COLO668 (cell line): ENCODE data around the gene SUN1.

Source experiments
- DNase-seq: peaks from one replicate; lab custom pipeline; 2025; ENCODE audit not compliant: unreplicated experiment; lab: John Stamatoyannopoulos, UW

SUN1 gene

DNA sequence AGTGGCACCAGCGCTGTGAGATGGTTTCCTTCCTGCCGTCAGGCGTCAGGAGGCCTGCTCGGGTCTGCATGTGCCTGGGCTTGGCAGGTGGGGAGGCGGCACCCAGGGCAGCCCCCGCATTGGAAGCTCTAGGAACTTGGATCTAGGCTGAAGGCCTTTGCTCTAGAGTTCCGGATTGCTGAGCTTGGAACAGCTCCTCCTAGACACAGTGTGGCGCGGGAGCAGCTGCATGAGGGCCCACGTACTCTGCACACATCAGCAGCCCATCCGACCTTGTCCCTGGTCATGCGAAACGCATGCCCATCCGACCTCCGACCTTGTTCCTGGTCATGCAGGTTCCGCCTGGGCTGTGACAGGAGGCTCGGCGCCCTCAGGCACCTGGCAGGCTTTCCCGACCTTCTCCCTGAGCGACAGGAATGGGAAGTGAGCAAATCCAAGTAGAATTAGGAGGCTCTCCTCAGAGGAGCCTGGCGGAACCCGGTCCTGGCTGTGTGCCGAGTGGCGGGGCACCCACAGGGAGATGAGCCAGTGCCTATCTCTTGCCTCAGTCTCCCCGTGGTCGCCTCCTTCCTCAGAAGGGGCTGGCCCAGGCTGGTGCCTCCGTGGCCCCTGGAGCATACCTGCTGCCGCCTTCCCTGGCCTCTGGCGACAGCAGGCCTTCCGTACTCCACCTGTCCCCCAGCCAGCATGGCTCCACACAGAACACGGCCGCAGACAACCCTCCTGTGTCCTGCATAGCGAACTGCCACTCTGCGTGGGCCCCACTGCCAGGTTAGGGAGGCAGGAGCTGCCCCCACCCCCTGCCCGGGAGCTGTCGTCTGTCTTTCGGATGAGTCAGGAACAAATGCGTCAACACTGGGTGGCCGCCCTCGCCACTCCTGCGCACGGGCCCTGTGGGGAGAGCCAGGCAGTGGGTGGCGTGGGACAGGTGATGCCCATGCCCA is 56.1 kb downstream of the SUN1 start:
- DNase-seq, result no peak

DNA sequence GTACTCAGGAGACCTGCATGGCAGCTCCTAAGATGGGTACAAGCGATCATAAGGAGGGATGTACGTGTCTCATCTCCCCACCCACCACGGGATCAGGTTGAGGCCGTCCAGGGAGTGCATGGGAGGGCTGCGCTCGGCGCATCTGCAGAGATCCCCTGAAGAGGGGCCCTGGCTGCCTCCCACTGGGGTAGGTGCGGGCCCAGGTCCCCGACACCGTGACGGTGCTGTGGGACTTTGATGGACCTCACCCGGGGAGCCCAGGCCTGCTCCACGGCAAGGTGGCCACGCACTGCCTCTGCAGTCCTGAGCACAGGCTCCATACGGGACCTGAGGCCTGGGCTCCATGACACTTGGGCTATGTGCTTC is 56.7 kb downstream of the SUN1 start:
- no peak for DNase-seq

DNA sequence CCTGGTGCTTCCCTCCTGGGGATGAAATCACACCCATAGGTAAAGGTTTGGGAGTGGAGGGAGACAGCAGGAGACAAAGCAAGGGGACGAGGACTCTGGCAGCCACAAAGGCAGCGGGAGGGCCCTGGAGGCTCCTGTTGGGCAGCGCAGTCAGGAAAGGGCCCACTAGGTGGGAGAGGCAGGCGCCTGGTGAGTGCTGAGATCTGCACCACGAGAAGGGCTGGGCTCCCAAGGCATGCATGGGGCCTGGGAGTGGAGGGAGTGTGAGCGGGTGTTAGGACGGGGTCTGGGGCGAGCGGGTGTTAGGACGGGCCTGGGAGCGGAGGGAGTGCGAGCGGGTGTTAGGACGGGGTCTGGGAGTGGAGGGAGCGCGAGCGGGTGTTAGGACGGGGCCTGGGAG is 57.1 kb downstream of the SUN1 start:
- DNase-seq, result no peak

DNA sequence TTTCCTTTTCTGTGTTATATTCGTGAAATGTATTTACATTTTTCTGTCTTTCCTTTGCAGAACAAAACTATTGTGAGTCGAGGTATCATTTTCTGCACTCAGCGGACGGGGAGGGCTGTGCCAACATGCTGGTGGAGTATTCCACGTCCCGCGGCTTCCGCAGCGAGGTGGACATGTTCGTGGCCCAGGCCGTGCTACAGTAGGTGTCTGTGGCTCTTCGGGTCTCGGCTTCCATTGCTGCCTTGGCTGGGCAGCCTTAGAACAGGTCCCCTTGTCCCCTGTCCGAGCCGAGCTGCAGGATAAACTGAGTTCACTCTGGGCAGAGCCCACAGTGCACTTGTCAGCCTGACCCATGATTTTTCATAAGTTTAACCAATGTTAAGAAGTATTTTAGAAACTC is 58.6 kb downstream of the SUN1 start:
- DNase-seq, result no peak

DNA sequence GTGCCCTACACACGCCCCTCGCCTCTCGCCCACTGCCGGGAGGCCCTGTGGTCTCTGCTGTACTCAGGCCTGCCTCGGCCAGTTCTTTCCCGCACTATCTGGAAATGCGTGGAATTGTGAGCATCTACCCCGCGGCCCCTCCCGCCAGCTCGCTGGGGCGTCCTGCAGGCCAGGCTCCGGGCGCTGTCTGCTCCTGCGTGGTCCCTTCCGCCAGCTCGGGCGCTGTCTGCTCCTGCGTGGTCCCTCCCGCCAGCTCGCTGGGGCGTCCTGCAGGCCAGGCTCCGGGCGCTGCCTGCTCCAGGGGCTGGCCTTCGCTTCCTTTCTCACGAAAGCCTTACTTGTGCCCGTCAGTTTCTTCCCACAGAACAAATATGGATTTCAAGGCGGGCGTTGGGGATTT is 59.0 kb downstream of the SUN1 start:
- DNase-seq, result no peak

DNA sequence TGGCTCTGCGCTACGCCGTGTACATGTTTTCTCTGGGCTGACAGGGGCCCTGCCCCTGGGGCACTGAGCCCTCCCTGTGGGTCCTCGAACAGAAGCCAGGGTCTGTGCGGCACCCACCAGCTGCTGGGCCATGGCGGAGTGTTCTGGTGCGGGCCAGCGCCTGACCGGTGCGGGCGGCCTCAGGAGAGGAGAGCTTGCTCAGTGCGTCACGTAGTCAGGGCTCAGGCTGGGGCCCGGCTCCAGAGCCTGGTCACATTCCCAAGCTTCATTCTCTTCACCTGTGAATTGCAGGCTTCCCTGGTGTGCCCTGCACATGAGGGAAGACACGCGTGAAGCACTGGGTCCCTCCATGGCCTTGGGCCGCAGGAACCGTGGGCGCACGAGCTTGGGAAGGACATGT is 59.5 kb downstream of the SUN1 start:
- no peak for DNase-seq

DNA sequence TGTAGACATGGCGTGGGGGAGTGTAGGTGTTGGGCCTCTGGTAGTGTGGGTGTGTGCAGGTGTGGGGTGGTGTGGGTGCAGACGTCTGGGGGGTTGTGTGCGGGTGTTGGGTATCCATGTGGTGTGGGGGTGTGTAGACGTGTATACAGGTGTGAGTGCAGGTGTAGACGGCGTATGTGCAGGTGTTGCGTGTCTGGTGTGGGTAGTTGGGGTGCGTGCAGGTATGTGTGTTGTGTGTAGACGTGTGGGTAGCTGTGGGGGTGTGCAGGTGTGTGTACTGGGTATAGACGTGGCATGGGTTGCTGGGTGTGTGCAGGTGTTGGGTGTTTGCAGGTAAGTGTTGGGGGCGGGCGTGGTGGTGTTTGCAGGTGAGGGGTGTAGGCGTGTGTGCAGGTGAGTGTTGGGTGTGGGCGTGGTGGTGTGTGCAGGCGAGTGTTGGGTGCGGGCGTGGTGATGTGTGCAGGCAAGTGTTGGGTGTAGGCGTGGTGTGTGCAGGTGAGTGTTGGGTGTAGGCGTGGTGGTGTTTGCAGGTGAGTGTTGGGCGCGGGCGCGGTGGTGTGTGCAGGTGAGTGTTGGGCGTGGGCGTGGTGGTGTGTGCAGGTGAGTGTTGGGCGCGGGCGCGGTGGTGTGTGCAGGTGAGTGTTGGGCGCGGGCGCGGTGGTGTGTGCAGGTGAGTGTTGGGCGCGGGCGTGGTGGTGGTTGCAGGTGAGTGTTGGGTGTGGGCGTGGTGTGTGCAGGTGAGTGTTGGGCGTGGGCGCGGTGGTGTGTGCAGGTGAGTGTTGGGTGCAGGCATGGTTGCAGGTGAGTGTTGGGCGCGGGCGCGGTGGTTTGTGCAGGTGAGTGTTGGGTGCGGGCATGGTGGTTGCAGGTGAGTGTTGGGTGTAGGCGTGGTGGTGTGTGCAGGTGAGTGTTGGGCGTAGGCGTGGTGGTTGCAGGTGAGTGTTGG is 60.6 kb downstream of the SUN1 start:
- DNase-seq, result no peak

DNA sequence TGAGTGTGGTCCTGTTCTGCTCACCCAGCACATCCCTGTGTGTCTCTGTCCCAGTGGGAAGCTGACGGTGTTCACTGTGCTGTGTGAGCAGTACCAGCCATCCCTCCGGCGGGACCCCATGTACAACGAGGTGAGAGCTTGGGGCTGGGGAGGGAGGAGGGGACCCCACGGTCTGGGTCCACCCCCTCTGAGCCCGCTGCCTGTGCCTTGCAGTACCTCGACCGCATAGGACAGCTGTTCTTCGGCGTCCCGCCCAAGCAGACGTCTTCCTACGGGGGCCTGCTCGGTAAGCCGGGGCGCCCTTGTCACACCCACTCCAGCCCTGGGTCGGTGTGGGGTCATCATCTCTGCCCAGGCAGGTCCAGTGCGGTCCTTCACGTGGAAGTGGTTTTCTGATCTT is 61.4 kb downstream of the SUN1 start:
- no peak for DNase-seq

DNA sequence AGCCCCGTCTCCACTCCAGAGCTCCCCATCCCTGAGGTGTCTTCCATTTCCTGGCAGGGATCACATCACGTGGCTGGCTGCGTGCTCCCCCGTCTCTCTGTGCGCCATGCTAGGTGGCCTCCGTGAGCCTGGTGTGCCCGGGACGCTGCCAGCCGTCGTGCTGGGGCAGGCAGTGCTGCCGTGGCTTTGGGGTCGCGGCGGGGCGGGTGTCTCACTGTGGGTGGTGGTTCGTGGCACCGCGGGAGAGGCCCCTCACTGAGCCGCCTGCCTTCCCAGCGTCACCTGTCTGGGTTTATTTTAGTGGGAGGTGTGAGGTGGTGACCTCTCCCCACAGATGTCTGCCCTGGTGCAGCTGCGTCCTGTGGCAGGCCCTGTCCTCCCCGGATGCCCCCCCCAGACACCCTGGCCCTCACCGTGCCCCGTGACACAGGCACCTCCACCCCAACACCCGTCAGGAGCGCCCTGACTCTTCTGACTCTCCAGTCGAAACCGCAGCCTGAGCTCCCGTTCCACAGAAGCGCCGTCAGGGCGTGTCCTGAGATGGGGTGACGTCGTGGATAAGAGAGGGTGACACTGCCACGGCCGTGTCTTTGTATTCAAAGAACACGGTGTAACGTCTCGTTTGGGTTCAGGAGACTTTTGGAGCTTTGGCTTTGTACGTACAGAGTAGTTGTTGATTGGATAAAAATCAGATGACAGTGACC is 62.0 kb downstream of the SUN1 start:
- no peak for DNase-seq

DNA sequence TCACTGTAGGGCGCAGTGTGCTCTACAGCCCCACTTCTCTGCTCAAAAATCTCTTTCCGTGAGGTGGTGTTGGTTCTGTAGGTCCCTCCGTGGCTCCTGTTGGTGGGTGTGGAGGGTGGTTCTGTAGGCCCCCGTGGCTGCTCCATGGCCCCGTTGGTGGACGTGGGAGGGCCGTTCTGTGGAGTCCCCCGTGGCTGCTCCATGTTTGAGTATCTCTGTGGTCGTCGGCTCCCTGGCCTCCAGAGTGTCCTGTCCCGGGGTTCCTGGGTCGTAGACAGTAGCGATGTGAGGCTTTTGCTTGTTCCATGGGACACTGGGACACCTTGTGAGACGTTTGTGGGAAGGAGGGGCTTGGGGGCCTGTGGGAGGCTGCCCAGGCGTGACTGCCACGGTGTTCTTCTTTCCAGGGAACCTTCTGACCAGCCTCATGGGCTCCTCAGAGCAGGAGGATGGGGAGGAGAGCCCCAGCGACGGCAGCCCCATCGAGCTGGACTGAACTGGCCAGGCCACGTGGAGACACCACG is 62.7 kb downstream of the SUN1 start:
- DNase-seq, result no peak

DNA sequence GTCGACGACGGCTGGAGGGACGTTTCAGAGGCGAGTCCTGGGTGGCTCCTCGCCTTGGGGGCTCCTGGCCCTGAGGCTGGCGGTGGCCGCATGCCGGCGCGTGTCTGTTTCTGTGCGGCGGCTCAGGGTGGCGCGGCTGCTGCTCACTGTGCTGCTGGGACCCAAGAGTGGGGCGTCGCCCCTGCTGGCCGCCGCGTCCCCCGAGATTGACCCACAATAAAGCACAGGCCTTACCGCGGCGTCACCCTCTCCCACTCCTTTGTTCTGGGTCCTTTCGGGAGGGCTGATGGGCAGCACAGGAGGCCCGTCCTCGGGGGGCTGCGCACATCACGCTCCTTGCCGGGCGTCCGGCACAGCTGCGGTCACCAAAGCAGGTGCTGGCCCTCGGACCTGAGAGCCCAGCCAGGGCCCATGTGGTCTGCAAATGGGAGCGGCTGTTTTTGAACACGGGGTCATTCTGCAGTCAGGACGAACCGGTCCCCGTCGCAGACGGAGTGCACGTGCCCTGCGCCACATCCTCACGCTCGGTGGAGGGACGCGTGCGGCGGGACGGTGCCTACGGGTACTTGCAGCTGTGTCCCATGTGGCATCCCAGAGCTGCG is 63.3 kb downstream of the SUN1 start:
- no peak for DNase-seq

DNA sequence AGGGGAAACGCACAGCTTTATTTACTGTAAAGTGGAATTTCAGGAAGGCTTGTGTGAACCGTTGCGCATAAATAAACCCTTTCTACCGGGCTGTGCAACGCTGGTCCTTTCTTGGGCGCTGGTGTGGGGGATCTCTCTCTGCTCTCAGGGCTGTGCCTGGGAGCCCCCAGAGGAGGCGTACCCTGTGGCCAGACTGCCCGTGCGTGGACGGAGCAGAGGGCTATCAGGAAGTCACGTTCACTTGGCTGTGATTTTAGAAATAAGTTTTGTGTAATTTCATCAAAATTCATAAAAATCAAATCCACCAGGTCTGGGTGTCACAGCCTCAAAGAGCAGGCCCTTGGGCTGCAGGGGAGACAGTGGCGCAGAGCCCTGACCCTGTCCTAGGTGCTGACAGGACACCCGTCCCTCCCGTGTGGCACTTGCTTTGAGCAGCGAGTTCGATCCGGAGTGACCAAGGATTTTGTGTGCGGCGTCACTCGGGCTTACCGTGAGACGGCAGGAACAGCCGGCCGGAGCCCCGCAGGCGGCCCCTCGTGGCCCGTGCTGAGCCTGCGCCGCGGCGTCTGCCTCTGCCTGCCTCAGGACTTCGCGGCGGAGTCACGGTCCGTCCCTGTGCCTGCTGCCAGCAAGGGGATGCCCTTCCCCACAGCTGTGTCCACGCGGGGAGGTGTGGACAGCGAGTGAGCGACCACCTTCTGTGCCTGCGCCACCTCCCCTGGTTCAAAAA is 64.2 kb downstream of the SUN1 start:
- no peak for DNase-seq

DNA sequence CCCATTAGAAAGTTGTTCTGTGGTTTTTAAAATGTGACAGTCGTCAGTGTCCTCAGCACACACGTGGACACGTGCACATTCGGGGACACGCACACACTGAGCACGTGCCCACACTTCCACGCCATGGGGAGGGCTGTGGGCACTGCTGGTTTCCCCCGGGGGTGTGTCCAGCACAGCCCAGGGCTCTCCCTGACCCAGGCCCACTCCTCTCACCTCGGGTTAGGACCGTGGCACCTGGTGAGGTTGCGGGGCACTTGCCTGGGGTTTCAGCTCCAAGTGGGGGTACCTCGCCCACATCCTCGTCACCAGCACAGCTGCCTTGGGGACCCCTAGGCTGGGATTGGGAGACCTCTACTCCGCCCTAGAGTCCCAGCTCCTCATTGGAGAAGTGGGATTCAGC is 64.8 kb downstream of the SUN1 start:
- no peak for DNase-seq

DNA sequence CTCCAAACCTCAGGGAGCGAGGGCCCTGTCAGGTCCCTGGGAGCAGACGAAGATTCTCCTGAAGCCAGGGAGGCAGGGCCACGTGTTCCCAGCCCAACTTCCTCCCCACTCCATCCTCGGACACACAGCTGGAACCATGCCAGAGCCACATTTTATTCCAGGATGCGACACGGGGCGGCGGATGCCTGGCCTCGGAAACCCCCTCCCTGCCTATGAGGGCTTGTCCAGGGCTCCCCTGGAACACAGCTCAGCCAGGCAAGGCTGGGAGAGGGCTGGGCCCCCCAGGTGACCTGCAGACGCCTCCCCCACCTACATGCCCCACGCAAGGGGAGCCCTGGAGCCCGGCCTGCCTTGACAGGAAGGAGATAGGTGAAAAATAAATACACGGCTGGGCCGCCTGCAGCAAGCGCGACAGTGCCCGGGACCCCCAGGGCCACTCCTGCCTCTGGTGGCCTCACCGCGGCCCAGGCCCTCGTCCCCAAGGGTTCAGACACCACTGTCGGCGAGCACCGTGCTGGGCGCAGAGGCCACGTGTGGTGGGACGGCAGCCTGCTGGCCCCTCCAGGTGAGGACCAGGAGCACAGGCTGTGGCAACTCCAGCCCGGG is 65.6 kb downstream of the SUN1 start:
- DNase-seq, result peak; percentile 89

DNA sequence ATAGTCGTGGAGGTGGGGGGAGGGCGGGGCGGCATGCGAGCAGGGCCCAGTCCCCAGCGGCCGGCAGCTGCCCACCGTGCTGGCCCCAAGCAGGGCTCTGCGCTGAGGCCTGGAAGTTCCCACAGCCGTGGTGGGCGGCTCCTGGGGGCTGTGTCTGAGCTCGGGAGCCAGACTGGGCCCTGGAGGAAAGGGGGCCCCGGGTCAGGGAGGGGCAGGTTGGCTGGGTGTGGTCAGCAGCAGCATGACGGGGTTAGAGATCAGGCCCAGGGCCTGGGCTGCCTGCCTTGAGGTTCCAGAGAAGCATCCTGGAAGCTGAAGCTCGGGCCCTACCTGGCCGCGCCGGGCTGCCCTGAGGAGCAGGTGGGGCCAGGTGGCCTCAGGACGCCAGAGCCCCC is 66.2 kb downstream of the SUN1 start:
- DNase-seq, result no peak

DNA sequence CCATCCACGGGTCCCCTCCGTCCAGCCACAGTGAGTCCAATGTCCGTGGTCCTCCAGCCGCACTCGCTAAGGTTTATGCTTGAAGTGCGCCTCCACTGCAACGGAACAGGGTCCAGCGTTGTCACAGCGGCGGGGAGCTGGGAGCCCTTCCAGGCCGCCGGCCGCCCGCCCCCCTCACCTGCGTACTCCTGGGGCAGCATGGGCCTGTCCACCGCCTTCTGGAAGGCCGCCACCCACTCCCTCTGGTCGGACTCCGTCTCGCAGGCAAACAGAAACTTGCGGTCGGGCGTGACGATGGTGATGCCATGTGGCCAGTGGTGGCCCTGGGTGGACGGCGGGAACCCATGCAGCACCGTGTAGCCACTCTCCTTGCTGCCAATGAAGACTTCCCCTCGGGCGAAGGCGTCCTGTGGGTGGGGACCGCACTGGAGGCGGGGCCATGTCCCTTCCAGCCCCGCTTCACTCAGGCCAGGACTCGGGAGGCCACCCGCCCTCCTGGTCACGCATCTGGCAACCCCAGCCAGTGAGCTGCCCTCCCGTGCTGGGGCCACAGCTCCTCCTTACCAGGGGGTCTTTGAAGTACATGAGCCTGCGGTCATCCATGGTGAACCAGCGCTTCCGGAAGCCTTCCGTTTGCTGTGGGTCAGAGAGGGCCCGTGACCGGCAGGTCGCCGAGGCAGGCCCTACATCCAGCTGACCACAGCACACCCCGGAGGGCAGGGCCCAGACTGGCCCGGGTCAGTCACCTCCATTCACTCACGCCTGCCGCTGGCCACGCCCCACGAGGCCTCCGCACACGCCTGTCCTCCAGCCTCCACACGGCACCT is 66.8 kb downstream of the SUN1 start:
- no peak for DNase-seq

DNA sequence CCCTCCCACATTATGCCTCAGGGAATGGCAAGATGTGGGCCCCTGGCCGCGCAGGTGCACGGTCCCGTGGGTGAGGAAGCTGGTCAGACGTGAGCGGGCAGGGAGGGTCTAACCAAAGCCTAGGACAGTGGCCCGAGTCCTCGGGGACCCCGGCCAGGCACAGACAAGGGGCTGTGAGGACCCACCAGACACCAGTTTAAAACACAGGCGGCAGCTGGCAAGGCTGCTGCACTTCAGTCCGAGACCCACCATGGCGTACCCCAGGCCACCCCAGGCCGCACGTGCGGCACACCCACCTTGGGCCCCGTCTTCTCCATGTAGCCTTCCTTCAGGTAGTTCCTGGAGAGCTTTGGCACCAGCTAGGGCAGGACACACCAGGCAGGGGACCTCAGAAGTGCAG is 67.5 kb downstream of the SUN1 start:
- no peak for DNase-seq

DNA sequence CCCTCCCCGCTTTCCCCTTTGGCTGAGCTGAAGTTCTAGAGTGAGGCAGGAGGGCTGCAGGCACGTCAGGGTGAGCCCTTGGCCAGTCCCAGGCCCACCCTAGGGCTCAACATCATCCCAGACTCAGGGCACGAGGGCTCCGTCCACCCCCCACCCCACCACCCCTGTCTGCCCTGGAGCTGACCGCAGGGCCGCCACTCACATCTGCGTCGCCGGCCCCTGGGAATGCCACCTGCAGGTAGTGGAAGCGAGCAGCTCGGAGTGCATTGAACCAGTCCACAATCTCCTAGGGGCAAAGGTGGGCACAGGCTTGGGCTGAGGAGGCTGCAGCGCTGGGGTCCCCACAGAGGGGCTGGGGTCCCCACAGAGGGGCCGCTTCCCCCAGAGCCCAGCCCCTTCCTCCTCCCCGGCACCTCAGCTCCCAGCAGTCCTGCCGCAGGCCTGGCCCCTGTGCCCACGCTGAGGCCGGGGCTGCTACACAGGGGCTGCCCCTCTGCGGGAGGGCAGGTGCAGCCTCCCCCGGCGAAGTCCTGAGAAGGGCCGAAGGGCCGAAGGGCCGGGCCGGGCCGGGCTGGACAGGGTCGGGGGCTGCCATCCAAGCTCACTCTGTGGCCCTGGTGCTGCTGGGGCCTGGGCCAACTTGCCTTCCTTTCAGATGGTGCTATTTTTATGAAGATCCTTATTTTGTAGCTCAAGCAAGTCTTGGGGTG is 68.2 kb downstream of the SUN1 start:
- no peak for DNase-seq
